K562 (cell line): Measurements from ENCODE around the gene PRICKLE4.

Experiments used
- CBX3 ChIP-seq, 2 experiments: IDR thresholded peaks; 1 replicate in 1 of 2; 2 replicates in 1 of 2; pipeline ENCODE4 v1.6.1; 2012; ENCODE audit warnings: inconsistent platforms in 2 of 2, low read length in 2 of 2, borderline replicate concordance in 1 of 2, control low read depth in 1 of 2
- TRIM28 ChIP-seq: fragments of 450-650 bp; IDR thresholded peaks from 2 replicates; pipeline ENCODE4 v1.6.1; 2017

DNA sequence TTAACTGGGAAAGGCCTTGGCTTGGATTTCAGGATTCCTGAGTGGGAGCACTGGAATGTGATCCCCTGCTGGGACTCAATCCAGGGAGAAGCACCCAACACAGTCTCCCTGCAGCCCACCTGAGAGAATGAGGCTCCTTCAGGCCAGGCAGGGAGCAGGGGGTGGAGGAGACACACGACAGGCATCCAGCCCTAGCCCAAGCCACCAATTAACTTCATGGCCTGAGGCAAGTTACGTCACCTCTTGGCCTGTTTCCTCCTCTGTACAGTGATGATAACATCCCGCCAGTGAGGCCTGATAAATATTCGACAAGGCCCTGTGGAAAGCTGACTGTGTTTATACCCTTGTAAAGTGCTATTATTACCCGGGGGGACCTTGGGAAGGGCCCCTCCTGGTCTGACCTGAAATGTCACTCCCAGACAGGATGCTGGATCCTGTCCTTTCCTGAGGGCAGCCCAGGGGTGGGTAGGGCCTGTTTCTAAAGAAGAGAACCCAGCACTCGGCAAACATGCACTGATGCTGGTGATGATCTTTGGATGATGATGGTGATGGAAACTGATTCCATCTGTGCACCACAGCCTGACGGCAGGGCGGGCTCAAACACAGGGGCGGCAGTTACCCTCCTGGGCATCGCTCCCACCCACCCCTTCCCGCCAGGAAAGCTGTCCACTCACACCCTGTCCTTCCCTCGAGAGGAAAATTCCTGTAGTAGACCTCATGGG is 13.3 kb upstream of the PRICKLE4 start:
- TF ChIP-seq TRIM28 (no peak), CBX3 (IDR thresholded peaks at IDR 0.05; ENCODE audit: borderline replicate concordance in 1 of 2, low read length in 2 of 2) (no peak)
